Ammon's horn (tissue), 1 donor: ENCODE data around the gene FMO2.
"Not testable (repeated sequence)": the region's sequence is repeated elsewhere in the genome, so short reads cannot be mapped to it uniquely, and the experiment has no call there.

Experiments
- DNase-seq: peaks from one replicate; pipeline ENCODE4 v3.0.0-alpha.2; 2016; ENCODE audit warnings: low spot score

The FMO2 gene

DNA sequence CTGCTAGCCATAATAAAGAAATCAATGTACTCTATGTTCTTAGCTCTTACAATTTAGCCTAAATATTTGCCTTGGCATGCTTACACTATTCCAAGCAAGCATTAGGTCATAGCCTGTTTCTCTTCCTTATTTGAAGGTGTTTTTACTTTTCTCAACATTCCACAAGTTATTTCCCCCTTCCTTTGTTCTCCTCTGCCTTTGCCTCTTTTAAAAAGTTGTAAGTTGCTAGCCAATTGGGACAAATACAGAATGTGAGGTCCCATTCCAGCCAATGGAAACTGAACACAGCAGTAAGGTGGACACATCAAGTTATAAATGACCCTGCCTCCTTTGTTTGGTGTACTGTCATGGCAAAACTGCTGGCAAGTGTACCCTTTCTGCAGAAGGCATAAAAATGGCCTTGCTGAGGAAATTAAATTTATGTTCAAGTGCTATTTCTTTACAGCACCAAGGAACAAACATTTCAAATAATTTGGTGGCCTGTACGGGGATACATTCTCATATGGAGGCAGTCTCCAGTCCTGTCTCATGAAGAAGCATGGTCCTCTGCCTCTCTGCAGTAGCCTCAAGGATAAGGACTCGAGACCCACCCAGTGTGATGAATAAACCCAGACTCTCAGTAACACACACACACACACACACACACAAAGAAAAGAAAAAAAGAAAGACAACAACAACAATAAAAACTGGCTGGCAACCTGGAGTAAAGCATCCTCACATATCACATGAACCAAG is 34.4 kb downstream of the FMO2 start:
- DNase-seq: no peak

DNA sequence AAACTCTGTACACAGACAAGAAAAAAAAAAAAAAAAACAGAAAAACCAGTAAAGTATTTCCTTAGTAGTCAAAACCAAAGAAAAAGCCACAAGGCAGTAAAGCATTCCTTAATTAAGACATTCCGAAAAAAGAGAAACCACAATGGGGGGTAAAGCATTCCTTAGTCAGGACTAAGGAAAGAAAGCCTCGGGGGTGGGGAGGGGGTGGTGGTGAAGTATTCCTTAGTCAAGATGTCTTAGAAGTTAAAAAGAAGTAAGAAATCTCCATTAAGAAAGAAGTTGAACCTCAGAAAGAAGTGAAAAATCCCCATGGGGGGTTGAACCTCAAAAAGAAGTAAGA is 35.0 kb downstream of the FMO2 start:
- DNase-seq: no peak

DNA sequence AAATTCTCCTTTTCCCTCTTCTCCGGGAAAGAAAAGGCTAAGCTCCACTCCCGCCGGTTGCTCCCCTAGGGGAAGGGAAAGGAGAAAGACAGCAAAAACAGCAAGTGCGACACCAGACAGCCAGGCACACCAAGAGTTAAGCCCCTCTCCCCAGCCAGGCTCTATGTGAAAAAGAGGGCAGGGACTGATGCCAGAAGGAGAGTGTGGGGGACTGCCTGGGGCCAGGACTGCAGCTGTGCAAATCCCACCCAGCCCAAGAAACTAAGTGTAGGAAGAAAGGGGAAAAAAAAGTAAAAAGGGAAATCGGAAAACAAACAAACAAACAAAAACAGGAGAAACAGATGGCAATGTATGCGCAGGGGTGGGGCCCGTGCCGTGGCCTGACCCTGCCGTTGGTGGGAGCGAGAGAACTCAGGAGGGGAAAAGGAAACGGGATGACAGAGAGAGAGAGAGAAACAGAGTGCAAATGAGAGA is 35.5 kb downstream of the FMO2 start:
- DNase-seq: peak; percentile 29

DNA sequence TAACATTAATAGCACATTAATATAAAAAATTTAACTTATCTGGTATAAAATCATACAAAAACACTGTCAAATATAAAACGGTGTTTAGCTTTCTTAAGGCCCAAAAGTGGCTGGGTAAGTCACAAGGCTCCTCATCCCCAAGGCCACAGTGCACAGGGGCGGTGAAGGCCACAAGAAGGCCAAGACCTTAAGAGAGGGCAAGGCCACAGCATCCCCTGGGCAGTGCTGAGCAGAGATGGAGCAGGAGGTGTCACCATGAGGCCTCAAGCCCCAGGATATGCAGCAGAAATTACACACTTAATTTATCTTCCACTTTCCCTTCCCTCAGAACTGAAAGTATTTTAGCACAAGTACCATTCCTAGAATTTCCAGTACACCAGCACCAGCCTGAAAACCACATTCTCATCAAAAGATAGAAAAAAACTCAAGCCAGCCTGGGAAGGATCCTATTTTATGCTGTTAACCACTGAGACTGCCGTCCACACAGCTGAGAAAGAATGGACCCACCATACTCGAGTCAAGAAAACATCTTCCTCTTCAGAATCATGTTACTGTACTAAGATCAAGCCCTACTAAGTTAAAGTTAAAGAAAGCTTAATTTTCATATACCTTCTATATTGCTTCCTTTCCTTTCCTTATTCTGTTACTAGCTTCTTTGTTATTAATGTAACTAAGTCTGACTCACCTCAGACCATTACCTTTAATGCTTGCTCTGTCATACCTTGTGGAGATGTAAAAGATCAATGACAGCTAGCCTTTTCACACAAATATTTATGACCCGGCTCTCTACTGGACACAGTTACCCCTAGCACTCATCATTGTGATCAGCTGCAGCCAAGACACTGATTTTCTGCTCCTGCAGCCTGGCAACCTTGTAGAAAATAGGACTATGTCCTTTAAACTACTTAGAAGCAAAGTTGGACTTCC is 36.8 kb downstream of the FMO2 start:
- DNase-seq: no peak

DNA sequence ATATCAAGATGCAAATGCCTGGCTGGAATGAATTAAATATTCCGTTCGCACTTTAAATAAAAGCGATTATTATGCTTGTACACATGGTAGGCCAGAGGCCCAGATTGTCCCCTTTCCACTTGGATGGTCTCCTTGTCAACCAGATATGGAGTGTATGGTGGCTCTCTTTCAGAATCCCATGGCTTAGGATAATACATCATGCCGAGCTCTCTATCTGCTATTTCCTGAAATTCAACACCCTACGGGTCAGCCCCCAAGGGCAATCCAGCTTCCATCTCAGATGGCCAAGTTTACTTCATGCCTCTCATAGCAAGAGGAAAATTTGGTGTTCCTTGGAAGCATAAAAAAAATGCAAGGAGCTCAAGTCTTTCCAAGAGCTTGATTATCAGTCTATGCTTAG is 37.8 kb downstream of the FMO2 start:
- no peak for DNase-seq

DNA sequence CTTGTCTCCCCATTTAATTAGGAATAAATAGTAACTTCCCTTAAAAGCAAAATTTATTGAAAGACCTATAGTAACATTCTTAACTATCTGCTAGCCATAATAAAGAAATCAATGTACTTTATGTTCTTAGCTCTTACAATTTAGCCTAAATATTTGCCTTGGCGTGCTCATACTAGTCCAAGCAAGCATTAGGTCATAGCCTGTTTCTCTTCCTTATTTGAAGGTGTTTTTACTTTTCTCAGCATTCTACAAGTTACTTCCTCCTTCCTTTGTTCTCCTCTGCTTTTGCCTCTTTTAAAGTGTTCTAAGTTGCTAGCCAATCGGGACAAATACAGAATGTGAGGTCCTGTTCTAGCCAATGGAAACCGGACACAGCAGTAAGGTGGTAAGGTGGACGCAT is 39.2 kb downstream of the FMO2 start:
- DNase-seq: not testable (repeated sequence)

DNA sequence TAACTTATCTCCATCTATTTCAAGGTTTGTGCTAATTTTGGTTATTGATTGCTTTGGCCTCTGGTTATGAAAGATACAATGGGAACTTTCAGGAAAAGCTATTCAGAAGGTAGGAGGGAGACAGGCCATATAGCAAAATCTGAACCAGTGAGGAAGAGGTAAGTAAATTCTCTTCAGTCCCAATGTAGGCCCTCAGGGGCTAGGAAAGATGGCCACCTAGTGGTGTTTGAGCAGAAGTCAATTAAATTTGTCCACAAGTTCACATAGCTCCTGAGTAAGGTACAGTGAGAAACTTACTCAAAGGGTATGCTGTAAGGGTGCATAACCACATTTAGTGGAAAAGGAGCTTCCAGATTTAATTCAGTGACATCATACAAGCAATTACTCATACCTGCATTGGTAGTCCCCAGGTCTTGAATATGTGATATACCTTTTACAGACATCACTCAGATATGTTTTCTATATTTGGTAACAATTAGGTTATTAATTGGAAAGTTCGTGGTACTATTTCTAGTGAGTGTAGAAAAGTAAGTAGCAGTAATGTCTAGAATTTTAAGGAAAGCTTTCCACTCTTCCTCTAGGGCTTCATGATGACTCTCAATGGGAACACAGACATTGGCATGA is 41.8 kb downstream of the FMO2 start:
- DNase-seq: peak; percentile 84

DNA sequence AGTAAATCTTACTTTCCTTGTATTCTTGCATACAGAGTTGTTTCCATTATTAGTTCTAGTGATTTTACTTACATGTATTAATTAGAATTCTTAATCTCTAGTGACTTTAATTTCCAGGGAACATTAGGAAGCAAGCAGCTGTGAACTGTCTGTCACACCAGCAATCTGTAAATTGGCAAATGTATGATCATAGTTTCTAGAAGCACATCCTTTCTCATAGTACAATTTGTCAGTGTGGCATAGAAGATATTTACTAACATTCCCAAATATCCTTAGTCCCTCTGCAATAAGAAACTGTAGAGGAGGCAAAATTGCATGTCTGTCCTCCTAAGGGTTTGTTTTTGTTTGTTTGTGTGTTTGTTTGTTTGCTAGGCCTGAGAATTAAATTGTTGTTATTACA is 46.2 kb downstream of the FMO2 start:
- DNase-seq: no peak

DNA sequence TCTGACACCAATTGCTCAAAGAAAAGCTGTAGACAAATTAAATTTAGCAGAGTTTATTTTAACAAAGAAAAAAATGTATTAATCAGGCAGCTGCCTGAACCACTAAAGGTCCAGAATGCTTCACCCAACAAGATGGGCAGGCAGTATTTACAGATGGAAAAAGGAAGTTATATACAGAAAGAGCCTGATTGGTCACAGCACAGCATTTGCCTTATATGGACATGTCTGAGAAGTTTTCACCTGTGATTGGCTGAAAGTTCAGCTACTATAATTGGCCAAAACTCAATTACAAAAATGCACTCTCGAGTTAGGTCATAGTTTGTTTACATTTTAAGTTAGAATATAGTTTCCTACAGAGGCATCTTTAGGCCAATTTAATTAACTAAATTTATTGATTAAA is 48.1 kb downstream of the FMO2 start:
- no peak for DNase-seq

DNA sequence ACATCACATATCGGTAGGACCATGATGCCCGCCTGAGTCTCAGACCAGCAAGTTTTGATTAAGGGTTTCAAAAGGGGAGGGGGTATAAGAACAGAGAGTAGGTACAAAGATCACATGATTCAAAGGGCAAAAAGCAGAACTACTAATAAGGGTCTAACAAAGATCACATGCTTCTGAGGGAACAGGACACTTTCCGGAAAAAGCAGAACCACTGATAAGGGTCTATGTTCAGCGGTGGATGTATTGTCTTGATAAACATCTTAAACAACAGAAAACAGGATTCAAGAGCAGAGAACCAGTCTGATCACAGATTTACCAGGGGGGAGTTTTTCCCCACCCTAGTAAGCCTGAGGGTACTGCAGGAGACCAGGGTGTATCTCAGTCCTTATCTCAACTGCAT is 51.1 kb downstream of the FMO2 start:
- DNase-seq: not testable (repeated sequence)

DNA sequence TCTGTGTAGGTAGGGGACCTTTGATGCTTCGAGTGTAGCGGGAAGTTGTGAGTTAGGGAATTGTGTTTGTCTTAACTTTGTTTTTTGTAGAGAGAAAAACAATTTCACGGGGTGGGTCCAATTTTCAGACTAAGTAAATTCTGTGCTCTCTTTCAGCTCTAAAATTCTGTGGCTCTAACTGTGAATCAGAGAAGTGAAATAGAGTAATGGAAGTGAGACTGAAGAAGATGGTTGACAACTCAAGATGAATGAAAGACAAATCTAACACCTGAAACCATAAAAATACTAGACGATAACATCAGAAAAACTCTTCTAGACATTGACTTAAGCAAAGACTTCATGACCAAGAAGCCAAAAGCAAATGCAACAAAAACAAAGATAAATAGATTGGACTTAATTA is 58.8 kb downstream of the FMO2 start:
- no peak for DNase-seq

DNA sequence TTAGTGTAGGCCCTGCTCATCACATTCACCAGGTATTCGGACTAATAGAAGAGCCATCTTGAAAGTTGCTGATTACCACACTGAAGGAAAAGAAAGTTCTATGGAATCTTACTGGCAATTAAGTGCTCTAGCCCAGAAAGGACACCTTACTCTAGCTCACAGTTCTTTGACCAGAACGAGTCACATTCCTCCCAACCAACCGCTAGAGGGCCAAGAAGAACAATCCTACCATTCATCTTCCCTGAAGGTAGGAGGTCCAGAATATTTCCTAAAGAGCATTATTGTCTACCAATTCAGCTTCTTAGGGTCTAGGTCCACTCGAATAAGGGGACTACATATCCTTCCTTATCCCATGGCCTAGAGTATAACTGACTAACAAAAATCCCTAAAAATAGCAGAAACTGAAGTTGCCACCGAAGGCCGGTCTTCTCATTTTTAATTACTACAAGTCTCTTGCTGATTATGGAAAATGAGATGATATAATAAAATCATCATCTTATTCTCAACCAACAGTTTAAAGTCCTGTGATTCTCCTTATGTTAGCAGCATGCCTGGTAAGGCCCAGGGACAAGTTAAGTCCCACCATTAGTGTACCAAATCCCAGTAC is 60.5 kb downstream of the FMO2 start:
- peak; percentile 46 for DNase-seq

DNA sequence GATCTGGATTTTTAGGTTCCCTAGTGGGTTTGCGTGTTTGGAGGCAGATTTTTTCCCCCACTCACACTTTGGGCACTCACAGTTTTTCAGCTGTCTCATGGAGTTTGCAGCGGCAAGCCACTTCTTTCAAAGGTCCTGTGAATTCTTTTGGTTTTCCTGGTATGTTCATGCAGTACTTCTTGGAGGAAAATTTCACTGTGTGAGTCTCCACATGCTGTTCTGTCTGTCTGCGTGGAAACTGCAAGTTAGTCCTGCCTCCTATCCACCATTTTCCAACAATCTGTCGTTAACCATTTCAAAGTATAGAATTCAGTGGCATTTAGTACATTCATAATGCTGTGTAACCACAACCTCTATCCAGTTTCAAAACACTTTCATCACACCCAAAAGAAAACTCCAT is 62.4 kb downstream of the FMO2 start:
- no peak for DNase-seq

DNA sequence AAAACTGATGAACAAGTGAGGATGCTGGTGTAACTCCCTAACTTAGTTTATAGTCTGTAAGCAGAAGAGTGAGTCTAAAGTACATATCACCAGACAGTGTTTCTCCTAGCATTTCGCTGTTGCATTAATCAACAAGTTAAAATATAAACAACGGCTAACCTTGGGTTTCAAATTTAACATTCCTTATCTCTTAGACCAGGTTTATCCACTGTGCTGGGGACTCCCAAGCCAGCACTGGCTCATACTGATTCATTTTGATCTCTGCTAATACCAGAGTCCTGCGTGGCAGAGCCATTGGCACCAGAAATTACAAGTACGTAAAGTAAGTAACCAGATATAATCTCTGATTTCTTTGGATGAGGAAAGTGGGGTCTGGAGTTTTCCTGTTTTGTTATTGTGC is 63.2 kb downstream of the FMO2 start, which contains the start of gene FMO1:
FMO1 (plus strand) TSS at position 193 of the 400 bp plus-strand sequence. CDS start 9,594 bp downstream, outside the sequence.
- DNase-seq: no peak

DNA sequence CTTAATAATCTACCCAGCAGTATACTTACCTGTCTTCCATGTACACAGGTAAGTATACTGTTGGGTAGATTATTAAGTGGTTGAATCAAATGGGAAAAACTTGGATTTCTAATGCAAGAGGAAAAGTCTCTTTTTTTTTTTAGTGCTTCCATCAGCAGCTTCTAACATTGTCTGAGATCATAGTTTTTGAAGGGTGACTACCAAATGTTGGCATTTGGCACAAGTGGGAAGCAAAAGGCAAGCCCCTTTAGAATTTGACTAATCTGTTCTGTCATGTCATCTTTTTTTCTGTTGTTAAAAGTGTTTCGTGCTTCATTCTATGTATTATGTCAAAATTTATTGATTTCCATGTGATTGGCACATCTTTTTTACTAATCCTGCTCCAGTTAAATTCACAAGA is 63.7 kb downstream of the FMO2 start:
- DNase-seq: no peak

DNA sequence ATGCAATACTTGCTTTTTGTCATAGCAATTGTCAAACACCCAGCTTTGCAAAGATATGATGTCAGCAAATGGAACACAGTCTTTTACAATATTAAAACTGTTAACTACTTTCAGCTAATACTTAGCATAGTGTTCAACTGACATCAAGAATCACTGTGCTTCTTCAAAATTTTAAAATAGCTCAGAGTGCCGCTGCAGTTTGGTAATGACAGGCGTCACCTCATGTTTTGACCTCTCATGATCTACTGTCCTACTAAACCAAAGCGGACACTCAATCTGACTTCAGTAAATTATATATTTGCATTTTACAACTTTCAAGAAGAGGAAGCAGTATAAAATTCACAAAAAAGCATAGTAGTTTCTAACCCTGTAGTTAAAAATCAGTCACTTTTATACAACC is 65.2 kb downstream of the FMO2 start:
- no peak for DNase-seq

DNA sequence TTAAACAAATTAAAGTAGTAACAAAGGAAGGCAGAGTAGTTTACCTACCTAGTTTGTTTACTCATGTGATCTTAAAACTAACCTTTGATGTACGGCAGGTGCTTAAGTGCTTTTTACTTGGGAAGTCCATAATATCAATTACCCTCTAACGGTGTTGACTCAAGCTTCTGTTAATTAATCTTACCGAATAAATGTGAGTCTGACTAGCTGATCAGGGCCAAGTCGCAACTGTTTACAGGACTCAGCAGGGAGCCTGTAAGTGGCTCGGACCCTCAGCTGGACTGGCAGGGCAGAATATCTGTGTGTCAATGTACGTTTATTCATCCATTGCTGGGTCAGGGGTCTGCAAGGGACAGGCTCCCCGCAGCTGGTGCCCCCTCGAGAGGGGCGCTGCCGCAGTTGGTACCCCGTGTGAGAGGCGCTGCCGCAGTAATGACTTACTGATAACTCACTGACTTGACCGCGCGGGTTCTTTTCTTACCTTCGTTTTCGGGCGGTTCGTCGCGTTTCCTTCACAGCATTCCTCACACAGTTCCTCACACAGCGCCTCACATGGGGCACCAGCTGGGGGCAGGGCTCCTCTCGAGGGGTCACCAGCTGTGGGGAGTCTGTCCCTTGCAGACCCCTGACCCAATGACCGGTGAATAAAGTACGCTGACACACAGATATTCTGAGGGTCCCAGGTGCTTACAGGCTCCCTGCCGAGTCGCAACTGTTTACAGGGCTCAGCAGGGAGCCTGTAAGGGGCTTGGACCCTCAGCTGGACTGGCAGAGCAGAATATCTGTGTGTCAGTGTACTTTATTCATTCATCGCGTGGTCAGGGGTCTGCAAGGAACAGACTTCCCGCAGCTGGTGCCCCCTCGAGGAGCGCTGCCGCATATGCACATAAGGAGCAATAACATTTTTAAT is 66.2 kb downstream of the FMO2 start:
- peak; percentile 12 for DNase-seq

DNA sequence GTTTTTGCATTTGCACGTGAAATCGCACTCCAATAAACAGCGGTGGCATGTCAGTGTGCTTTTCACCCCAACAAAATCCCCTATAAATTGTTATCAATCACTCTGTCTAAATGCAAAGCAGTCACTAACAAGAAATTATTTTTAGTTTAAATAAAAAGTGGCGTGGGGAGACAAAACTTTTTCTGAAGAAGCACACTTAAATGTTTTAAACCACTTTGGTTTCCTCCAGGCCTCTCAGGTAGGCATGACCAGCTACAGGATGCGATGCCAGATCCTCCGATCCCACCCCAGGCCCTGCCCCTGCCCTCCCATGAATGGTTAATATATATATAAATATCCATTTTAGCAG is 66.8 kb downstream of the FMO2 start:
- DNase-seq: no peak

DNA sequence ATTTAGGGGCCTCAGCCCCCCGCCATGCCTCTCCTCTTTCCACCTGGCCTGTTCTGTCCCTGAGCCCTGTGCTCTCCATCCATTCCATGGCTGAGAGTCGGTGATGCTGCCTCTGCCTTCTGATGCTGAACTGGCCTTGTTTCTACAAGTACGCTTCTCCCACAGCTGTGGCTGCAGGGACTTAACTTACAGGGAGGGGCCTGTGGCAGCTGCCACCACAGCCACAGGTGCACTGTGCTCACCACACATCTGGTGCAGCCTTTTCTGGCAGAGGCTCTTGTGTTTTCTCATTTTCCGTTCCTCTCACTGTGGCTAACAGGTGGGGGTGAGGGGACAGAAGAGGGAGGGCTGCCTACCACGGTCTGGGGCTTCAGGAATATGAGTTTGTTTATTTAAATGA is 67.4 kb downstream of the FMO2 start:
- no peak for DNase-seq

DNA sequence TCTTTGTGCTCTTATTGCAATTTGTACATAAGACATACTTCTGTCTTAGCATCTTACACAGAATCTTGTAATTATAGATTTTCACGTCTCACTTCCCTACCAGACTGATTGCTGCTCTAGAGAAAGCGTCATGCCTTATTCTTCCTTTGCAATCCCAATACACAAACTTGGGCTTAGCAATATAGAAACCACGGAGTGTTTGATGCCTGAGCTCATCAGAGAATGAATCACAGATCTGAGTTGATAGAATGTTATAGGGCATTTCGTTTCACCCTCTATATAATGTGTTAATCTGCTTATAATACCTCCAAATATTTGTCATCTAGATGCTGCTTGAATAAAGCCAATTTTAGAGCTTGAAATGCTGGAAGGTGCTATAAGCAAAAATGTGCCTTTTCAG is 69.8 kb downstream of the FMO2 start:
- no peak for DNase-seq

DNA sequence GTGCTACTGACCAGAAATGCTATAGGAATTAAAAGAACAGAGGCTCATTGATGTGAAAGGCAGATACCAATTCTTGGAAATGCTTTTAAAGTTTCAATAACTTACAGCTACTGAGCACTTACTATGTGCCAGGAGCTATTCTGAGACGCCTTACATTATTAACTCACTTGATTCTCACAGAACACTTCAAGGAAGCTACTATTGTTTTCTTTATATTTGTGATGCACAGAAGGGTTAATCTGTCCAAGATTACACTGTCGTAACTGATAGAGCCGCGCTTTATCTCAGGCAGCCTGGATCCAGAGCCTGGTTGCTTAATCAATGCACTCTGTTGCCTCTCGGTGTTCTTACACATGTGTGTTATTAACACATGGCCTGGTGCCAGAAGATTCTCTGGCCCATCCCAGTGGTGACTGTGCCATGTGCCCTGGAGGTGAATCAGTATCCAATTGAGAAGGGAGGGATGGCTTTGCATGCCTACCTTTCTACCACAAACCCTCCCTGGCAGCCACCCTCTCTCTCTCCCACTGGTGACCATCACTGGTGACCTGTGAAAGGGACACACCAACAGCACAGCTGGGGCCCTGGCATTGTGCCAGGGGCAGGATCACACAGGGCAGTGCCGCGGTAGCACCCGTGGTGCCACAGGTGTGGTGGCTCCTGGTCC is 72.0 kb downstream of the FMO2 start:
- DNase-seq: no peak
